ENCODE data around the gene DDX39B. TPM values are rescaled to one million over a fixed set of nuclear protein-coding genes. Genes with fewer than 3 reads are reported as not detected.

The DDX39B gene
- total and polyA plus RNA-seq, 2 experiments from 2014 or later, result 210 to 287 TPM

- Histone ChIP-seq H3K4me3 (no peak overlapping the region), H2AFZ (no peak overlapping the region), H3K79me2 (peaks cover 51% of the 10 kb centered on the region), H3K9me3 (ENCODE audit: low read depth) (no peaks in the 10 kb centered on the region), H3K27ac (no peak overlapping the region), H3K9me2 (replicated peaks; ENCODE audit: insufficient read depth) (no peaks in the 10 kb centered on the region), H3K27me3 (no peaks in the 10 kb centered on the region), H3K4me2 (no peak overlapping the region), H3K4me1 (ENCODE audit: insufficient read depth) (no peaks in the 10 kb centered on the region), H4K20me1 (ENCODE audit: insufficient read depth, poor library complexity, severe bottlenecking) (peaks cover 79% of the 10 kb centered on the region), H3K36me3 (replicated peaks; ENCODE audit: insufficient read depth, low read depth) (peaks cover 13% of the 10 kb centered on the region)
- TF ChIP-seq CTCF (IDR thresholded peaks at IDR 0.05; ENCODE audit: poor library complexity), result no peak
- no peak for DNase-seq (ENCODE audit: low spot score)
- WGBS (ENCODE audit: low lambda C conversion rate, missing lambda C conversion rate), result 81% methylated on average over 1 of the region's 1 CpG
Measured at GRCh38 chr6:31533455-31533841, 8.4 kb downstream of the DDX39B start.

- Histone ChIP-seq H3K9me2 (replicated peaks; ENCODE audit: insufficient read depth) (no peaks in the 10 kb centered on the region), H3K27me3 (no peaks in the 10 kb centered on the region), H3K27ac (no peak overlapping the region), H3K4me2 (no peak overlapping the region), H3K4me3 (no peak overlapping the region), H3K79me2 (peaks cover 45% of the 10 kb centered on the region), H3K36me3 (replicated peaks; ENCODE audit: insufficient read depth, low read depth) (peaks cover 13% of the 10 kb centered on the region), H2AFZ (no peak overlapping the region), H3K9me3 (ENCODE audit: low read depth) (no peaks in the 10 kb centered on the region), H4K20me1 (ENCODE audit: insufficient read depth, poor library complexity, severe bottlenecking) (peaks cover 73% of the 10 kb centered on the region), H3K4me1 (ENCODE audit: insufficient read depth) (no peaks in the 10 kb centered on the region)
- no peak for TF ChIP-seq EZH2phosphoT487 (IDR thresholded peaks at IDR 0.05; ENCODE audit: low read depth, severe bottlenecking, unreplicated experiment)
- TF ChIP-seq EZH2 (IDR thresholded peaks at IDR 0.05; ENCODE audit: borderline replicate concordance), result no peak
- TF ChIP-seq CTCF (IDR thresholded peaks at IDR 0.05; ENCODE audit: poor library complexity), result no peak
- WGBS (ENCODE audit: low lambda C conversion rate, missing lambda C conversion rate), result 92% methylated on average over 8 of the region's 9 CpGs
- no peak for DNase-seq (ENCODE audit: low spot score)
Measured at GRCh38 chr6:31532644-31533454, 9.0 kb downstream of the DDX39B start.

GRCh38 chr6:31531771-31532643 is 9.8 kb downstream of the DDX39B start:
- peaks cover 13% of the 10 kb centered on the region for H3K36me3 ChIP-seq (replicated peaks; ENCODE audit: insufficient read depth, low read depth)
- H2AFZ ChIP-seq, result no peak overlapping the region
- H3K79me2 ChIP-seq, result peaks cover 36% of the 10 kb centered on the region
- H3K9me3 ChIP-seq (ENCODE audit: low read depth), result no peaks in the 10 kb centered on the region
- no peak overlapping the region for H3K4me2 ChIP-seq
- 84% methylated on average over 9 of the region's 9 CpGs for WGBS (ENCODE audit: low lambda C conversion rate, missing lambda C conversion rate)
- no peak overlapping the region for H3K27ac ChIP-seq
- no peaks in the 10 kb centered on the region for H3K4me1 ChIP-seq (ENCODE audit: insufficient read depth)
- TF ChIP-seq EZH2 (IDR thresholded peaks at IDR 0.05; ENCODE audit: borderline replicate concordance) (no peak), CTCF (IDR thresholded peaks at IDR 0.05; ENCODE audit: poor library complexity) (no peak)
- no peak overlapping the region for H3K4me3 ChIP-seq
- H3K27me3 ChIP-seq, result no peaks in the 10 kb centered on the region
- peaks cover 65% of the 10 kb centered on the region for H4K20me1 ChIP-seq (ENCODE audit: insufficient read depth, poor library complexity, severe bottlenecking)
- H3K9me2 ChIP-seq (replicated peaks; ENCODE audit: insufficient read depth), result no peaks in the 10 kb centered on the region
- no peak for DNase-seq (ENCODE audit: low spot score)

Measured in hepatocyte (in vitro differentiated cells).